Measurements from ENCODE around the gene MAST4. TPM values are rescaled to one million over a fixed set of nuclear protein-coding genes. Genes with fewer than 3 reads are reported as not detected.

Gene MAST4
- total and polyA plus RNA-seq, 2 of the 8 experiments (the other 6 are each of a cell fraction or from before 2014, with no cell fraction given), result 1.5 to 2.6 TPM

DNA sequence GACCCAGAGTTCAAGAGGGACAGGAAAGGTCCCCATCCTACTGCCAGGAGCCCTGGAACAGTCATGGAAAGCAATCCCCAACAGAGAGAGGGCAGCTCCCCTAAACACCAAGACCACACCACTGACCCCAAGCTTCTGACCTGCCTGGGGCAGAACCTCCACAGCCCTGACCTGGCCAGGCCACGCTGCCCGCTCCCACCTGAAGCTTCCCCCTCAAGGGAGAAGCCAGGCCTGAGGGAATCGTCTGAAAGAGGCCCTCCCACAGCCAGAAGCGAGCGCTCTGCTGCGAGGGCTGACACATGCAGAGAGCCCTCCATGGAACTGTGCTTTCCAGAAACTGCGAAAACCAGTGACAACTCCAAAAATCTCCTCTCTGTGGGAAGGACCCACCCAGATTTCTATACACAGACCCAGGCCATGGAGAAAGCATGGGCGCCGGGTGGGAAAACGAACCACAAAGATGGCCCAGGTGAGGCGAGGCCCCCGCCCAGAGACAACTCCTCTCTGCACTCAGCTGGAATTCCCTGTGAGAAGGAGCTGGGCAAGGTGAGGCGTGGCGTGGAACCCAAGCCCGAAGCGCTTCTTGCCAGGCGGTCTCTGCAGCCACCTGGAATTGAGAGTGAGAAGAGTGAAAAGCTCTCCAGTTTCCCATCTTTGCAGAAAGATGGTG, 568.8 kb downstream of the MAST4 start (continued):
- TF ChIP-seq, protein P1, sequence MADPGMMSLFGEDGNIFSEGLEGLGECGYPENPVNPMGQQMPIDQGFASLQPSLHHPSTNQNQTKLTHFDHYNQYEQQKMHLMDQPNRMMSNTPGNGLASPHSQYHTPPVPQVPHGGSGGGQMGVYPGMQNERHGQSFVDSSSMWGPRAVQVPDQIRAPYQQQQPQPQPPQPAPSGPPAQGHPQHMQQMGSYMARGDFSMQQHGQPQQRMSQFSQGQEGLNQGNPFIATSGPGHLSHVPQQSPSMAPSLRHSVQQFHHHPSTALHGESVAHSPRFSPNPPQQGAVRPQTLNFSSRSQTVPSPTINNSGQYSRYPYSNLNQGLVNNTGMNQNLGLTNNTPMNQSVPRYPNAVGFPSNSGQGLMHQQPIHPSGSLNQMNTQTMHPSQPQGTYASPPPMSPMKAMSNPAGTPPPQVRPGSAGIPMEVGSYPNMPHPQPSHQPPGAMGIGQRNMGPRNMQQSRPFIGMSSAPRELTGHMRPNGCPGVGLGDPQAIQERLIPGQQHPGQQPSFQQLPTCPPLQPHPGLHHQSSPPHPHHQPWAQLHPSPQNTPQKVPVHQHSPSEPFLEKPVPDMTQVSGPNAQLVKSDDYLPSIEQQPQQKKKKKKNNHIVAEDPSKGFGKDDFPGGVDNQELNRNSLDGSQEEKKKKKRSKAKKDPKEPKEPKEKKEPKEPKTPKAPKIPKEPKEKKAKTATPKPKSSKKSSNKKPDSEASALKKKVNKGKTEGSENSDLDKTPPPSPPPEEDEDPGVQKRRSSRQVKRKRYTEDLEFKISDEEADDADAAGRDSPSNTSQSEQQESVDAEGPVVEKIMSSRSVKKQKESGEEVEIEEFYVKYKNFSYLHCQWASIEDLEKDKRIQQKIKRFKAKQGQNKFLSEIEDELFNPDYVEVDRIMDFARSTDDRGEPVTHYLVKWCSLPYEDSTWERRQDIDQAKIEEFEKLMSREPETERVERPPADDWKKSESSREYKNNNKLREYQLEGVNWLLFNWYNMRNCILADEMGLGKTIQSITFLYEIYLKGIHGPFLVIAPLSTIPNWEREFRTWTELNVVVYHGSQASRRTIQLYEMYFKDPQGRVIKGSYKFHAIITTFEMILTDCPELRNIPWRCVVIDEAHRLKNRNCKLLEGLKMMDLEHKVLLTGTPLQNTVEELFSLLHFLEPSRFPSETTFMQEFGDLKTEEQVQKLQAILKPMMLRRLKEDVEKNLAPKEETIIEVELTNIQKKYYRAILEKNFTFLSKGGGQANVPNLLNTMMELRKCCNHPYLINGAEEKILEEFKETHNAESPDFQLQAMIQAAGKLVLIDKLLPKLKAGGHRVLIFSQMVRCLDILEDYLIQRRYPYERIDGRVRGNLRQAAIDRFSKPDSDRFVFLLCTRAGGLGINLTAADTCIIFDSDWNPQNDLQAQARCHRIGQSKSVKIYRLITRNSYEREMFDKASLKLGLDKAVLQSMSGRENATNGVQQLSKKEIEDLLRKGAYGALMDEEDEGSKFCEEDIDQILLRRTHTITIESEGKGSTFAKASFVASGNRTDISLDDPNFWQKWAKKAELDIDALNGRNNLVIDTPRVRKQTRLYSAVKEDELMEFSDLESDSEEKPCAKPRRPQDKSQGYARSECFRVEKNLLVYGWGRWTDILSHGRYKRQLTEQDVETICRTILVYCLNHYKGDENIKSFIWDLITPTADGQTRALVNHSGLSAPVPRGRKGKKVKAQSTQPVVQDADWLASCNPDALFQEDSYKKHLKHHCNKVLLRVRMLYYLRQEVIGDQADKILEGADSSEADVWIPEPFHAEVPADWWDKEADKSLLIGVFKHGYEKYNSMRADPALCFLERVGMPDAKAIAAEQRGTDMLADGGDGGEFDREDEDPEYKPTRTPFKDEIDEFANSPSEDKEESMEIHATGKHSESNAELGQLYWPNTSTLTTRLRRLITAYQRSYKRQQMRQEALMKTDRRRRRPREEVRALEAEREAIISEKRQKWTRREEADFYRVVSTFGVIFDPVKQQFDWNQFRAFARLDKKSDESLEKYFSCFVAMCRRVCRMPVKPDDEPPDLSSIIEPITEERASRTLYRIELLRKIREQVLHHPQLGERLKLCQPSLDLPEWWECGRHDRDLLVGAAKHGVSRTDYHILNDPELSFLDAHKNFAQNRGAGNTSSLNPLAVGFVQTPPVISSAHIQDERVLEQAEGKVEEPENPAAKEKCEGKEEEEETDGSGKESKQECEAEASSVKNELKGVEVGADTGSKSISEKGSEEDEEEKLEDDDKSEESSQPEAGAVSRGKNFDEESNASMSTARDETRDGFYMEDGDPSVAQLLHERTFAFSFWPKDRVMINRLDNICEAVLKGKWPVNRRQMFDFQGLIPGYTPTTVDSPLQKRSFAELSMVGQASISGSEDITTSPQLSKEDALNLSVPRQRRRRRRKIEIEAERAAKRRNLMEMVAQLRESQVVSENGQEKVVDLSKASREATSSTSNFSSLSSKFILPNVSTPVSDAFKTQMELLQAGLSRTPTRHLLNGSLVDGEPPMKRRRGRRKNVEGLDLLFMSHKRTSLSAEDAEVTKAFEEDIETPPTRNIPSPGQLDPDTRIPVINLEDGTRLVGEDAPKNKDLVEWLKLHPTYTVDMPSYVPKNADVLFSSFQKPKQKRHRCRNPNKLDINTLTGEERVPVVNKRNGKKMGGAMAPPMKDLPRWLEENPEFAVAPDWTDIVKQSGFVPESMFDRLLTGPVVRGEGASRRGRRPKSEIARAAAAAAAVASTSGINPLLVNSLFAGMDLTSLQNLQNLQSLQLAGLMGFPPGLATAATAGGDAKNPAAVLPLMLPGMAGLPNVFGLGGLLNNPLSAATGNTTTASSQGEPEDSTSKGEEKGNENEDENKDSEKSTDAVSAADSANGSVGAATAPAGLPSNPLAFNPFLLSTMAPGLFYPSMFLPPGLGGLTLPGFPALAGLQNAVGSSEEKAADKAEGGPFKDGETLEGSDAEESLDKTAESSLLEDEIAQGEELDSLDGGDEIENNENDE (IDR thresholded peaks at IDR 0.05; ENCODE audit: insufficient replicate concordance, low read length), result no peak
- TF ChIP-seq HDAC2 (IDR thresholded peaks at IDR 0.05; ENCODE audit: borderline replicate concordance in 1 of 2, low read depth in 2 of 2, low read length in 2 of 2), result no peak

Measured in H1 (cell line).